ENCODE data around the gene PLA1A.

The PLA1A gene

DNA sequence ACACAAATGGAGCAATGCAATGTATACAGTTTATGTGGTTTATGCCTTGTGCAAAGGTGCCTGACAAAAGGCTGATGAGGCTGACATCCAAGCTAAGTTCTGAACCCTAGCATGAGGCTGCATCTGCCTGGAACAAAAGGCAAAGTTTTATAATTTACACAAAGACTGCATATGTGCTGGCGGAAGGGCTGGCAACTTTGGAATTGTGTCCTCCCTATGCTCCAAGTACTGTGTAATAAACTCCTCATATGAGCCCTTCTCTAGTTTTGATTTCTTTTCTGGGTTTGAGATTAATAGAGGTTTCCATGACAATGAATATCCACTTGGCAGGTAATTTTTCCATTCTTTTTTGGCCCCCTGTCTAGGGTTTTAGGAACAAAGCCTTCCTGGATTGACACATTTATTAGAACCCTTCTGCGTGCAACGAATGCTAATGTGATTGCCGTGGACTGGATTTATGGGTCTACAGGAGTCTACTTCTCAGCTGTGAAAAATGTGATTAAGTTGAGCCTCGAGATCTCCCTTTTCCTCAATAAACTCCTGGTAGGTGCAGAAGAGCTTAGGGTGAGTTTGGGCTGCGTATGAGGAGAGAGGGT lies 10.8 kb downstream of the PLA1A start:
- DNase-seq, result no peak
- TF ChIP-seq GATA1 (IDR thresholded peaks at IDR 0.05; ENCODE audit: low read depth, low read length) (no peak), POLR2A (IDR thresholded peaks at IDR 0.05; ENCODE audit: low read length) (no peak)

- no peak for DNase-seq
- TF ChIP-seq GATA1 (IDR thresholded peaks at IDR 0.05; ENCODE audit: low read depth, low read length), result no peak
- no peak for TF ChIP-seq POLR2A (IDR thresholded peaks at IDR 0.05; ENCODE audit: low read length)
Measured at GRCh38 chr3:119609301-119609700, 11.6 kb downstream of the PLA1A start.

DNA sequence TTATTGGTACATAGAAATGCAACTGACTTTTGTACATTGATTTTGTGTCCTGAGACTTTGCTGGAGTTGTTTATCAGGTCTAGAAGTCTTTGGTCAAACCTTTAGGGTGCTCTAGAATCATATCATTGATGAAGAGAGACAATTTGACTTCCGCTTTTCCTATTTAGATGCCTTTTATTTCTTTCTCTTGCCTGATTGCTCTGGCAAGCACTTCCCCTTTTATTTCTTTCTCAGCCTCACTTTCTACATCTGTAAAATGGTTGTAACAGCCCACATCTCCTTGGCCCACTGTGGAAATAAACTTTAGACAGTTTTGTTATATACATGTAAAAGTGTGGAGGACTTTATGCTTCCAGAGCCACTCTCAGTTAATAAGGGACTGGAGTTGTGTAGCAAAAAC lies 14.0 kb downstream of the PLA1A start:
- DNase-seq, result no peak
- TF ChIP-seq GATA1 (IDR thresholded peaks at IDR 0.05; ENCODE audit: low read depth, low read length) (no peak), POLR2A (IDR thresholded peaks at IDR 0.05; ENCODE audit: low read length) (no peak)

- DNase-seq, result no peak
- no peak for TF ChIP-seq POLR2A (IDR thresholded peaks at IDR 0.05; ENCODE audit: low read length)
- no peak for TF ChIP-seq GATA1 (IDR thresholded peaks at IDR 0.05; ENCODE audit: low read depth, low read length)
Measured at GRCh38 chr3:119613201-119613600, 15.5 kb downstream of the PLA1A start.

- no peak for DNase-seq
- TF ChIP-seq POLR2A (IDR thresholded peaks at IDR 0.05; ENCODE audit: low read length), result no peak
- no peak for TF ChIP-seq GATA1 (IDR thresholded peaks at IDR 0.05; ENCODE audit: low read depth, low read length)
Measured at GRCh38 chr3:119613872-119614271, 16.2 kb downstream of the PLA1A start.

DNA sequence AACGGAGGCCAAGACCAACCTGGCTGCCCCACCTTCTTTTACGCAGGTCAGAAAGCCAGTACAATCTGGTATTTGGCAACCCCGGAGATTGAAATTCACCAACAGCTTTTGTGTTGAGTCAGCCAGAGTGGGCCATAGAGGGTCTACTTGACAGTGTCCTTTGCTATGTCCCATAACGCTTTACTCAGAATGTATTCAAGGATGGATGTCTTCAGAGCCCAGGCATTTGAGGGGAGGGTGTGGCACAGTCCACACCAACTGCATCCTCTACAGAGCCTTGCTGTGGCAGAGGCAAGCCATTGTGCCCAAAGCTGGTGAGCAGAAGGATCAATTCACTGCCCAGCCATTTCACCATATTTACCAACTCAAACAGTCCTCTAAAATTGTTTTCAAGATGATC lies 18.4 kb downstream of the PLA1A start:
- TF ChIP-seq GATA1 (IDR thresholded peaks at IDR 0.05; ENCODE audit: low read depth, low read length), result no peak
- TF ChIP-seq POLR2A (IDR thresholded peaks at IDR 0.05; ENCODE audit: low read length), result no peak

GRCh38 chr3:119619094-119619493 lies 21.4 kb downstream of the PLA1A start:
- DNase-seq, result no peak
- no peak for TF ChIP-seq GATA1 (IDR thresholded peaks at IDR 0.05; ENCODE audit: low read depth, low read length)
- TF ChIP-seq POLR2A (IDR thresholded peaks at IDR 0.05; ENCODE audit: low read length), result no peak

More for the DNA sequence above, 18.4 kb downstream of the PLA1A start:
- DNase-seq, result no peak

DNA sequence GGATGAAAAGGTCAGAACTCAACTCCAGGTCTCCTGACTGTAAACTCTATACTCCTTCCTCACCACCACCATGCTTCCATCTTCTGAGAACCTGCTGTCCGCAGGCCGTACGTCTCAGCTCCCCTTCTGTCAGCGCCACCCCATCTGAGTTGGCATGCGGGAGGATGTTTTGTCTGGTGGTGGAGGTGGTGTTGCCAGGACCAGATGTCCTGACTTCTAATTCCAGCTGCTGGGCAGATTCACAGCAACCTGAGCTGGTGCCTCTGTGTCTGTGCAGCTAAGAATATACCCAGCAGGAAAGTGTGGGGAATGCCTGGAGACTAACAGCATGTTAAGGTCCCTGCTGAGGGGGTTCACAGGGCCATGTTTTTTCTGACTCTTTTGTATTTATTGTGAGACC lies 23.2 kb downstream of the PLA1A start:
- no peak for DNase-seq
- TF ChIP-seq GATA1 (IDR thresholded peaks at IDR 0.05; ENCODE audit: low read depth, low read length) (no peak), POLR2A (IDR thresholded peaks at IDR 0.05; ENCODE audit: low read length) (no peak)

- no peak for DNase-seq
- TF ChIP-seq POLR2A (IDR thresholded peaks at IDR 0.05; ENCODE audit: low read length) (no peak), GATA1 (IDR thresholded peaks at IDR 0.05; ENCODE audit: low read depth, low read length) (no peak)
Measured at GRCh38 chr3:119624002-119624720, 26.5 kb downstream of the PLA1A start.

DNA sequence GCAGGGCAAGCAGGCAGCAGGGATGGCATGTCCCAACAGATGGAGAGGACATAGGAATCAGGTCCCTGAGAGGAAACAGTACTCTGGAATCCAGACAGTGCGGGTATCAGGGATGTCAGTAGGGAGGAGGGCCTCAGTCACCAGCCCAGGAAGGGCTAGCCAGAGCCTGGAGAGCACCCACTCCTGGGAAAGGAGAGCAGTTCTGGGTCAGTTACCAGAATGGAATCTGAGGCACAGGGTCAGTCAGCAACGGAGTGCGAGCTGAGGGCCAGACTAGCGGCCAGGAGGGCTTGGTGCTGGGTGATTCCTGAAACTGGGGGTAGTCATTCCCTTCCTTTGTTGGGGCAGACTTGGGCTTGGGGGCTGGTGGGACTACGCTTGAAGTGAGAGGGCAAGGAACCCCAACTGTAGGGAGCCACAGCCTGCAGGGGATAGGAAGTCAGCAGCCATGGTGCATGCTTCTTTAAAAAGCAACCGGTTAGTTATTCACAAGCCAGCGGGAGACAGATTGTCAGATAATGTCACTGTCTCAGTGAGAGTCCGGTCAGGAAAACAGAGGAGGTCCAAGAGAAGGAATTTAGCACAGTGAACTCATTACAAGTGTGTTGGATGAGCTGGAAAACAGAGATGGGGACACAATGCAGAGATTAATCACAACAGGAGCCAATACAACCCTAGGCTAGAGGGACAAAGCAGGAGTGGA lies 27.9 kb downstream of the PLA1A start:
- TF ChIP-seq GATA1 (IDR thresholded peaks at IDR 0.05; ENCODE audit: low read depth, low read length) (no peak), POLR2A (IDR thresholded peaks at IDR 0.05; ENCODE audit: low read length) (no peak)
- no peak for DNase-seq

GRCh38 chr3:119626196-119626595 lies 28.5 kb downstream of the PLA1A start:
- DNase-seq, result no peak
- TF ChIP-seq POLR2A (IDR thresholded peaks at IDR 0.05; ENCODE audit: low read length) (no peak), GATA1 (IDR thresholded peaks at IDR 0.05; ENCODE audit: low read depth, low read length) (no peak)

DNA sequence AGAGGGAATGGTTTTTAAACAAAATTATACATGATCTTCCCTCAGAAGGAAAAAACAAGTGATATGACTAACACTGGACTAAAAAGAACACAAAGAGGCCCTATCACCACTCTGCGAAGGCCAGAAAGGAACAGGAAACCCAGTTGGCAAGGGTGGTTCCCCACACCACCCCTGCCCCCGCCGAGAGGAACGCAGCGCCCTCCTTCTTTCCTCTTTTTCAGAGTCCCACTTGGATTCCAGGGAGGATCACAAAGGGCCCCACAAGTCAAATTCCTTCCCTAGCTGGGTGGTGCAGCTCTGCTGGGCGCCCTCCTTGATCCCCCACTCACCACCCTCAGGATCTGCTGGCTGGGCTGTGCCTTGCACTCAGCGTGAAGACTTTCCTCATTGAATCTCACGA lies 29.8 kb downstream of the PLA1A start:
- TF ChIP-seq GATA1 (IDR thresholded peaks at IDR 0.05; ENCODE audit: low read depth, low read length), result no peak
- TF ChIP-seq POLR2A (IDR thresholded peaks at IDR 0.05; ENCODE audit: low read length), result no peak
- no peak for DNase-seq

DNA sequence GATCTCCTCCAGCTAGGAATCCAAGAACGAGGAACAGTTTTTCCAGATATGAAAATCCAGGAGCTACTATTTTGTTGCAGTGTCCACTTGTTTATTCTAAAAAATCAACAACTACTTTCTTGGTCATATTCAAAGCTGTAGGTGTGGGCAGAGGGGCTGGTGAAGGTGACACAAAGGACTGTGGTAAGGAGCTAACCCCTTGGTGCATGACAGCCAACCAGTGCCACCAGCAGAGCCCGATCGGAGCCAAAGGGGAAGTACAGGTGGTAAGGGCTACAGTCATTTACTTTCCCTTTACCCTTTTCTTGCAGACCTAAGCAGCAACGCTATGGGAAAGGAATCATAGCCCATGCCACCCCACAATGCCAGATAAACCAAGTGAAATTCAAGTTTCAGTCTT lies 30.7 kb downstream of the PLA1A start:
- no peak for DNase-seq
- TF ChIP-seq GATA1 (IDR thresholded peaks at IDR 0.05; ENCODE audit: low read depth, low read length) (no peak), POLR2A (IDR thresholded peaks at IDR 0.05; ENCODE audit: low read length) (no peak)

DNA sequence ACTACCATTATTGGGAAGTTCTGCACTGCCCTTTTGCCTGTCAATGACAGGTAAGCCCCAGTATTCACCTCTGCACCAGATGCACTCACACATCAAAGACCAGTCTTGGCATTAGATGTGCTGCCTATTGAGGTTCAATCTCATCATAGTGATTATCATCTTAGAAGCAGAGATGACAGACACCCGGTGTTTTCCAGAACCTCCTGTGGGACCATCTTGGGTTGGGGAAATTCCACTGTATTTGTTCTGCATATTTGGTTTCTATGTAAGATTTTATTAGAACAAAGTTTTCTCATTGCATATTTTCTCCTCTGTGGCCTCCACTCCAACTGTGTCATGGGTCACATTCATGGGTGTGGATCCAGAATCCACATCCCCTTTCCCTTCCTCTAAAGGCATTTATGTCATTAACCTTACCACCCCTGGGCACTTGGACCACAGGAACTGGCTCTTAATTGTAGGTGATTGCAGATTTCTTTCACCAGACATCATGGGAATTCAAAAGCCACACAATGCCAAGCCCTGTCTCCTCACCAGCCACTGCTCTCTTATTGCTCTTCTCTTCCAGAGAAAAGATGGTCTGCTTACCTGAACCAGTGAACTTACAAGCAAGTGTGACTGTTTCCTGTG lies 31.2 kb downstream of the PLA1A start:
- DNase-seq, result no peak
- TF ChIP-seq GATA1 (IDR thresholded peaks at IDR 0.05; ENCODE audit: low read depth, low read length), result no peak
- TF ChIP-seq POLR2A (IDR thresholded peaks at IDR 0.05; ENCODE audit: low read length), result no peak

All from erythroblast (primary cell).